ENCODE results near the gene ANKRD65.

DNA sequence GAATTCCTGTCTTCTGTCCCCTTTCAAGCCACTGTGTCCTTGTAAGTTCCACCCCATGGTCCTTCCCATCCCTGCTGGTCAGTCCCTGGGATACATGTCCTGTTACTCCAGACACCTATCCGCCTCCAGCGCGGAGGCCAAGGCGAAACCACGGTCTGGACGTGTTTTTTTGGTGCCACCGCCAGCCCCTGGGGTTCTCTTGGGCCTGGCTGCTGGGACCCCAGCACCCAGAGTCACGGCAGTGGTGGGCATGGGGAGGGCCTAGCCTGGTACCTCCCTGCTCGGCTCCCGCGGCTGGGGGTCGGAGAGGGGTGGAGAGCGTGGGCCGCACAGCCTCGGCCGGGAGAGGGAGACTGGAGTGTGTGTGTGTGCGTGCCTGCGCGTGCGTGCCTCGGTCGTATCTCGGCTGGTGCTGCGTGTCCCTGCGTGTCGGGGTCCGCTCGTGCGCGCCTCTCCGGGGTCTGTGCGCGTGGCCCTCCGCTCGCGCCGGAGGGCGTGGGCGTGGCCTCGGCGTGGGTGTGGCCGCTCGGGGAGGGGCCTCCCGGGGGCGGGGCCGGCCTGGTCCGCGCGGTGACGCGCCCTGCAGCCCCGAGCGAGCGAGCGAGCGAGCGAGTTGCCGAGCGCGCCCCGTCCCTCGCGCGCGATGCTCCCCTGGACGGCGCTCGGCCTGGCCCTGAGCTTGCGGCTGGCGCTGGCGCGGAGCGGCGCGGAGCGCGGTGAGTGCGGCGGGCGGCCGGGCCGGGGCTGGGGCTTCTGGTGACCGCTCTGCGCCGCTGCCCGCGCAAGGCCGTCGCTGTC lies 14.2 kb upstream of the ANKRD65 start, which contains the start of gene VWA1:
- no peak for TF ChIP-seq EZH2 (IDR thresholded peaks at IDR 0.05; ENCODE audit: low read length)
- TF ChIP-seq, protein P1, sequence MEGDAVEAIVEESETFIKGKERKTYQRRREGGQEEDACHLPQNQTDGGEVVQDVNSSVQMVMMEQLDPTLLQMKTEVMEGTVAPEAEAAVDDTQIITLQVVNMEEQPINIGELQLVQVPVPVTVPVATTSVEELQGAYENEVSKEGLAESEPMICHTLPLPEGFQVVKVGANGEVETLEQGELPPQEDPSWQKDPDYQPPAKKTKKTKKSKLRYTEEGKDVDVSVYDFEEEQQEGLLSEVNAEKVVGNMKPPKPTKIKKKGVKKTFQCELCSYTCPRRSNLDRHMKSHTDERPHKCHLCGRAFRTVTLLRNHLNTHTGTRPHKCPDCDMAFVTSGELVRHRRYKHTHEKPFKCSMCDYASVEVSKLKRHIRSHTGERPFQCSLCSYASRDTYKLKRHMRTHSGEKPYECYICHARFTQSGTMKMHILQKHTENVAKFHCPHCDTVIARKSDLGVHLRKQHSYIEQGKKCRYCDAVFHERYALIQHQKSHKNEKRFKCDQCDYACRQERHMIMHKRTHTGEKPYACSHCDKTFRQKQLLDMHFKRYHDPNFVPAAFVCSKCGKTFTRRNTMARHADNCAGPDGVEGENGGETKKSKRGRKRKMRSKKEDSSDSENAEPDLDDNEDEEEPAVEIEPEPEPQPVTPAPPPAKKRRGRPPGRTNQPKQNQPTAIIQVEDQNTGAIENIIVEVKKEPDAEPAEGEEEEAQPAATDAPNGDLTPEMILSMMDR (optimal IDR thresholded peaks at IDR 0.05 in 1 of 3, IDR thresholded peaks at IDR 0.05 in 1 of 3, conservative IDR thresholded peaks at IDR 0.05 in 1 of 3; ENCODE audit: extremely low read depth in 1 of 3, insufficient read depth in 2 of 3, low read length in 3 of 3): no peak
